OCI-M1 (cell line): ENCODE data around the gene TNIP1.

Experiments used
- DNase-seq: peaks from one replicate; lab custom pipeline; 2025; lab: John Stamatoyannopoulos, UW

TNIP1 gene

DNA sequence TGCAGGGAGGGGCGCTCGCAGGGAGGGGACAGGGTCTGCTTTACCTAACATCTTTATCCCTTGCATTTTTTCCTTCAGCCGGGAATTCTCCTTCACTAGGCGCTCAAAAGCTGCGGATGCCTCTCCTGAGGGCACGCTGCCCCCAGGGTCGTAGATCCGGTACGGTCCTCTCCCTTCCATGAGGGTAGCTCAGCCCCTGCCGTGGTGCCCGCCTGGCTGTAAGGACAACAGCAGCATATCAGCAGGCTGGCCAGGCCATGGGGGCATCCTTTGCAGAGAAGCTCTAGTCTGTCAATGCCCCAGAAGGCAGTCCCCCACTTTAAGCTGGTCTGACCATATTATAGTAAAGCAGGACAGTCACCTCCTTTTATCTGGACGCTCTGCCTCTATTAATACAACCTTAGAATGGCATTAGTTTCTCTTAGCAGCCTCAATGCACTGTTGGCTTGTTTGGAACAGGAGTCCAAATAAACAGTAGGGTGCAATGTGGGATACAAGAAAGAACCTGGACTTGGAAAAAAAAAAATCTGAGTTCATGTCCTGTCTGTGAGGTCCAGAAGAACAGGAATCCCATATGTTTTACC, 15.8 kb downstream of the TNIP1 start:
- no peak for DNase-seq

DNA sequence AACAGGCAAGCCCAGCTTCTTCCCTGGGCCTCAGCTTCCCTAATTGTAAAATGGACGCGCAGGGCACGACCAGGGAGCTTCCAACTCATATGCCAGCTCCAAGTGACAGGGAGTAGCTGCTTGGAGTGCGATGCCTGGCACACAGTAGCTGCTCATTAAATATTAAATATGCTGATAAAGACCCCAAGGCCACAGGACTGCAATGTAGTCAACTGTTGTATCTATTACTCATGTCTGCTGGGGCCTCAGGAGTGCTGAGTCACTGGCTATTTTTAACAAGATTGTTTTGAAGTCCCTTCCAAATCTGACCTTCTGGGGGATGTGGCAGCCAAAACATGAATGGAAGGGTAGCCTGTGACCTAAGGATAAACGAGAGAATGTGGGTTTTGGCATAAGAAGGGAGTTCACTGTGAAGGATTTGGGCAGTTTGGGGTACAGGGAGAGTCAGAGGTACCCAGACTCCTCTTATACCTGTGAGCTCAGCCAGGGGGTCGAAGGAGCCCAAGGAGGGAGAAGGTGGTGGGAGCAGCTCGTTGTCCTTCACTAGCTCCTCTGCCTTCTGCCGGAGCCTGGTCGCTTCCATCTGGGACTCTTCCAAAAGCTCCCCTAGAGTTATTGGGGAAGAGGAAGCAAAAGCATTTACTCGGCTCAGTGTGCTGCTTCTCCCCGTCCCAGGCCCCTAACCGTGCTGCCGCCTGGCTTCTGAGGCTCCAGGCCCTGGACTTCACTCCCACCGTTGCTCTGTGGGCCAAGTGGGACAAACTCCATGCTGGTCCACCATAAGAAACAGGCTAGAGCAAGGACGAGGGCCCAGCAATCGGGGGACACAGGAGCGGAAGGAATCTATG, 17.5 kb downstream of the TNIP1 start:
- DNase-seq: peak; percentile 58

DNA sequence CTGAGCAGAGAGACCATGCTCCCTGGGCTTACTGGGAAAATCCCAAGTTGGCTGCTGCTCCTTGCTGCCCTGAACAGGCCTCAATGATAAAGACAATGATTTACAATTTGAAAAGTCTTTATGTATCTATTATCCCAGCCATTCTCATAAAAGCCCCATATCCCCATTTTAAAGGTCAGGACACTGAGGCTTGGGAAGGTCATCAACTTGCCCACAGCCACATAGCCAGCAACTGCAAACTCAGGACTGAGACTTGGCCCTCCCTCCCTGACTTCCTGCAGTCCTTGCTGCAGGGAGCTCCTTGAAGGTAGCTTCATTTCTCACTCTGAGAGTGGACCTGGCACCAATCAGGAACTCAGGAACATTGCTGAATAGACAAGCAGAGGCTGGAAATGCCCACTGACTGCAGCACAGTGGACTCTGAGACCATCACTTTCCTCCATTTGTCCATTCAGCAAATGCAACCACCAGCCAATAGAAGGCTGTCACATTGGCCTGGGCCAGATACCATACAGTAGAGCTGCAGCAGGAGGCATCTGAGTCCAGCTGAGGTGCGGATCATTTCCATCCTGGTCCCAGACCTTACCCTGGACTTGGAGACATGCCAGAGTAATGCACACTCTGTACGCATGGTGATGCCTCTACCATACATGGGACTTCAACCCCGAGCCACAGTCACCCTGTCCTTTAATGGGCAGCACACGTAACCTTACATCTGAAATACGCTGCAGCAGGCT, 18.3 kb downstream of the TNIP1 start:
- no peak for DNase-seq

DNA sequence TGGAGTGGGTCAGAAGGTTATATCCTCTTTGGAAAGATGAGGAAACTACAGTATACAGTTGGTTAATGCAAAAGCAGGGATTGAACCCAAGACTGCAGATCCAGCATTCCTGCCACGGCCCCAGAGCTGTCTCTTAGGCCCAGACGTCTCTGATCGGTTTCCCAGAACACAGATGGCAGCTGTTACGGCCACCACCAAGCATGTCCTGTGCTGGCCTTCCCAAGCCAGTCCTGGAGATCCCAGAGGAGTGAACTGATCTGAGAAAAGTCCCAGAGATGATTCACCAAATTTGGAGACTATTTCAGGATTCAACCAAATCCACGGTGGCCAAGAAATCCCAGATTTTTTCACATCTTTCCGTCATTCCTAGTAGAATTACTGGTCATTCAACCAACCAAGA, 20.1 kb downstream of the TNIP1 start:
- DNase-seq: no peak

DNA sequence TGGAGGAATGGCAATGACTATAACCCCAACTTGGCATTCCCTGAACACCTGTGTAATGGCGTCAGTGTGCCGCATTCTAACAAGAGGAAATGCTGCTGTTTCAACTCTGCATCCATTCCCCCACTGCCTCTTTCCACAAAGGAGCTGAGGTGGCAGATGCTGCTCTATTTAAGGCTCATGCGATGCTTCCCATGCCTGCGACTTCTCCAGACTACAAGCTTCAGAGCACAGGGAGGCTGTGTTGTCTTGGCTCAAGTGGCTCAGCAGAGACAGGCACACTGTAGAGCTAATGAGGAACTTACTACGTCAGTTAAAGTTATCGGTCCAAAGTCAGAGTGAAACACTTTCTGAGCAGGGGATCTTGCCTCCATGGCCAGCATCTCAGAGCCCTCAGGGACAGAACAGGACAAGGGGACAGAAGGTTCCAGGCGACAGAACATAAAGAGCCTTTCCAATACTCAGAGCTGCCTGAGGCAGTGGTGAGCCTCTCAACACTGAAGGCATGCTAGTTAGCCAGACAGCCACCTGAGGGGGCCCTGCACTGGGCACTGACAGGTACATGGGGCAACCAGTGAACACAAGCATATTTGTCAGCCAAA, 21.8 kb downstream of the TNIP1 start:
- DNase-seq: no peak

DNA sequence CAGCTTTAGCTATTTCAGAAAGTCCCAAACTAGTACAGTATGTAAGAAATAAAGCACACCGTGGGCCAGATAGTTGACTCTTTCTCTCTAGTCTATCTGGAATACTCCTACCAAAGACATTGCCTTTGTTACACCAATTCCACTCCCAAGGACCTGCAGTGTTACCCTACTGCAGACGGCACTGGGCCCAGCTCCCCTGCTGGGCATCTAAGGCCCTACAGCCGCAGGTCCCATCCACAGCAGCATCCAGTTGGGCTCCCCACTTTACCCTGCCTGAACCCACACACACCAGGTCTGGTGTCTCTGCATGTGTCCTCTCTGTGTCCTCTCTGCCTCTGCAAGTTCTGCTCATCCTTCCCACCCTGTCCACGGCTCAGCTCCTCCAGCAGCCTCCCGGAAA, 22.5 kb downstream of the TNIP1 start:
- no peak for DNase-seq

DNA sequence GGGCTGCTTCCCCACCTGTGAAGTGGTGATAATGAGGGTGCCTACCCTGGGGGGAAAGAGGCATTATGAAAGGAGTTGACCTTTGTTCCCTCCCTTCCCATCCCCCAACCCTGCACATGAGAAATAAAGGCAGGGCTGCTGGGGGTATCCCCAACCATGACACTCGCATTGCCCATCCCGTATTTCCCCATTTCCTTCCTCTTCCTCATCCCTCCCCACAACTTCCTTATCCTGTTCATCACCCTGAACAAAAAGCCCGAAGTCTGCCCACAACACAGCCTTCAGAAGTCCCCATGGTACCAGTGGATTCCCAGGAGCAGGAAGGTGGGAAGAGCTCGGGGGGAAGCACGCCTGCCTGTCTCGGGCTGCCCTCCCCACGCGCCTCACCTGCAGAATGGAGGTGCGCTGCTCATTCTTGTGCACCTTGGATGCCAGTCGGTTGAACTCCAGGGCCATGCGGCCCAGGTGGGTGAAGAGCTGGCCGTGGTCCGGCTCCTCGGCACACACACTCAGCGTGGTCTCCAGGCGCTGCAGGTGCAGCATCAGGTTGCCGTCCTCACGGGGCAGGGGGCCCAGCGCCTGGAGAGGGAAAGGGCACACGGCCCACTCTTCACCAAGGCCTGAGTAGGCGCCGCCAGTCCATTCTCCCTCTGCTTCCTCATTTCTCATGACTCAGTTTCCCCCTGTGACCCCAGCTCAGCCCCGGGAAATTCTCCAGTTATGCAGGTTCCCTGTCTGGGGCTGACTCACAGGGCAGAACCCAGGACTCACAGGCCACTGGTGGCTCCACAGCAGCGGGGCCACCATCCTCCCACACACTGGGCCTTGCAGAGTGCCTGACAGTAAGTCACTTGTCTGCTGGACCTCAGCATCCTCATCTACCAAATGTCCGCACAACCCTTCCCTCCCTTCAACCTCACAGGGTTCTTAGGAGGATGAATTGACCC, 24.2 kb downstream of the TNIP1 start:
- no peak for DNase-seq

DNA sequence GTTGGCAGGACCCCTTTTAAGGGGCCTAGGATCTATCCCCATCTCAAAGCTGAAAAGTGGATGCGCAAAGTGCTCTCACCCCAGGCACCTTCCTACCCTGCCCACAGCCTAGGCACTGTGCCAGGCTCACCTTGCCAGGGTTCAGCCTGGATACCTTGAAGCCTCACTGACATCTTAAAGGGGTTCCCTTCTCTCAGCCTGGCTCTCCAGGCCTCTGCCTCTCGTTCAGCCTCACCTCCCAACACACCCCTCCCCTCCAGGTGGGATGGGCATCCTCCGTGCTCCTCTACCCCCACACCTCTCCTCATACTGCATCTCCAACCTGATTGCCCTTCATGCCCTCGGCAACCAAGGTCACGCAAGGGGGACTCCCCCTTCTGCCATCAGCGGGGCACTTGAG, 25.5 kb downstream of the TNIP1 start:
- DNase-seq: no peak

DNA sequence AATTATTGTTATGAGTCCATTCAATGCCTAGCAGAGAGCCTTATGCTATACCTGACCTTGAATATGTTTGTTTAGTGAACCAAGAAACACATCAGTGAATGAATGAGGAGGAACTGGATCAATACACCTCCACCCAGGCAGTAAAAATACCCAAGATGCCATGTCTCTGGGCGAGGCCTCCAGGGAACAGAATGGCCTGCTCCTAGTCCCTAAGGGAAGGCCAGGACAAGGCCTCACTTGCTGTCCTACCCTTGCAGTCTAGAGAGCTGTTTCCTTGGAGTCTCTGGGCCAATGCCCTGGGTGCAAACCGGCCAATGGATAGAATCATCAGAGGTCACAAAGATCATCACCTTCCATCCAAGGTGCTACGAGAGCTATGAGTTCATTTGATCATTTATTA, 26.1 kb downstream of the TNIP1 start:
- no peak for DNase-seq

DNA sequence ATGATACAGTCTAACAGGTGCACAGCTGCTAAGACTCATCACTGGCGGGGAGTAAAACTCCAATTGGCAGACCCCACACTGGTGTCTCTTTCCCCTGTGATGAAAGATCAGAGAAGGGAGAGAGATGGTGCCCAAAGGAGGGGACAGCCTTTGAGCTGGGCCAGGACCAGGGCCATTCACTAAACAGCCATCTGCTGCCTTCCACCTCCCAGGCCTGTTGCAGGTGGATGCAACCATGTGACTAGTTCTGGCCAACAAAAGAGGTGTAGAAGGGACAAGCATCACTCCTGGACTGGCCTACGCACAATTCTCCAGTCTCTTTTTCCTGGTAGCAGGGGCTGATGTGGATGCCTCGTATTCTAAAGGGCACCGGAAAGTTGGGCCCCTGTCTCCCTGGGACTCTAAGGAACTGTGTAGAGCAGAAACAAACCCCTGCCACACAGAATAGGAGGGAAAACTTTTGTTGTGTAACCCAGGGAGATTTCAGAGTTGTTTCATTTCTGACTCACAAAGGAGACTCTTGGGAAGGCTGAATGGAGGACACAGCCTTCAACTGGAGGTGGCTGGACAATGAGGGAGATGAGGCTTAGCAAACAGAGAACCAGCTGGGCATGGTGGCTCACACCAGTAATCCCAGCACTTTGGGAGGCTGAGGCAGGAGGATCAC, 26.9 kb downstream of the TNIP1 start:
- no peak for DNase-seq

DNA sequence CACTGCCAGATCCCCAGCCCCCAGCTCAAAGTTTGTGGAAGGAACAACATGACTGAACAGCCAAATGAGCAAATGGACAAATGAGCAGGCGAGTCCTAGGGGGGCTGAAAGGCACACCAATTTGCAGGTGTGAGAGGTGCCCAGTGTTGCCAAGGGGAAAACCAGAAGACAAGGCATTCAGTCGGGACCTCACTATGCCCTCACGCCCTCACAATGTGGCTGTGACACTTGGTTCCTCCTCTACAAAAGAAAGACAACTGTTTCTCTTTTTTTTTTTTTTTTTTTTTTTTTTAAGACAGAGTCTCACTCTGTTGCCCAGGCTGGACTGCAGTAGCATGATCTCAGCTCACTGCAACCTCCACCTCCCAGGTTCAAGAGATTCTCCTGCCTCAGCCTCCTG, 28.0 kb downstream of the TNIP1 start:
- DNase-seq: no peak

DNA sequence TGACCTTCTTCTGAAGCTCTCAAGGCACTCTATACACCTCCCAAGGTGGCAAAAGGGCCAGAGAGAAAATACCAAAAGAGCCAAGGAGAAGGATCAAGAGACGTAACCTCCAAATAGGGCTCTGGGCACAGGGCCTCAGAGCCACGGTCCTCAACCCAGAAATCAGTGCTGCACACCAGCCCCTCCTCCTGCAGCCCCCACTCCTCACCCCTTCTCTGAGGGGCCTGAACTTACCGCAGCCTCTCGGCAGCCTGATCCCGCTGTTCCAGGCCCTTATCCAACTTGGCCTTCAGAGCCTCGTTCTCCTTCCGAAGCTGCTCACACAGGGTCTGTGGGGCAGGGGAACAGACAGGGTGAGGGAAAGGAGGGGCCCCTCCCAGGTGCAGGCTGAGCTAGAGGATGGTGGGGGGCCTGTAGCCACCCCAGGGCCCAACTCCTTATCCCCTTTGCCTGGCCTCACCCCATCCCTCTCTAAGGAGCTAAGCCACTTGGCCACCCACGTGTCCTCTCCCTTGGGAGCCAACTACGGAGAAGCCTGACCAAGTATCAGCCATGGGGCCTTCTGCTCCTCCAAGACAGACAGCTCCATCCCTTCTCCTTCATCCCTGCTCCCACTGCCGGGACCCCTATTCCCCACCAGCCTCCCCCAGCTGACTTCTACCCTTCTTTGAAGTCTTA, 28.8 kb downstream of the TNIP1 start:
- DNase-seq: no peak

DNA sequence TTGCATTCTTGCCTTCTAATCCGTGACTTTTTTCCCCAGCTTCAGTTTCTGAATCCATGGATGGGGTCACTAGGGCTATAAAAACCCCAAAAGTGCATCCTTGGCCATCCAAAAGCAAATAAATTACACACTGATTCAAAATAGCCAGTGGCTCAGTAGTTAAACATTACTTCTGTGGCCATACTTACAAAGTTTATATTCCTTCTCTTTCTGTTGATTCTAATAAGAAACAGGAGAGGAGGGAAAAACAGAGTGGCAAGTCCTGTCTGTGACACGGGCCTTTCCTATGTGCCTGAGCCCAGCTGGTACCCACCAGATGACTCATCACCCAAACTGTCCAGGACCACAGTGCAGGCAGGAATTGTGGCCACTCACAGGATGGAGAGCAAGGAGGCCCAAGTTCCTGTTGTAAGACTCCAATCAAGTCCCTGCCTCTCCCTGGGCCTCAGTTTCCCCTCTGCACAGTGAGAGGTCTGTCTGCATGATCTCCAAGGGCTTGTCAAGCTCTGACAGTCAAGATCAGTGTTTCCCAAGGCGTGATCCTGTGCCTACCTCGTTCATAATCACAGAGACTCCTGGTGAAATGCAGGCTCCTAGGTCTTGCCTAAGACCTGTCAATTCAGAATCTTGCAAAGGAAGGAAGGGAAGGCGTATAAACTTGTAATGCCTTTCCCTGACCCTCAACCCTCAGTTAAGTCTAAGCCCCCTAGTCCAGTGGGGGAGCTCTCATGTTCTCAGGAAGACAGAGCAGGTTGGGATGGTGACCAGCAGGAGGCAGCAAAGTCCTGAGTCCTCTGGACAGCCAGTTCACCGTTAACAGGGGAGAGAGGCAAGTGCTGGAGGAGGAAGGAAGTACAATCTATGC, 29.5 kb downstream of the TNIP1 start:
- DNase-seq: peak; percentile 90

DNA sequence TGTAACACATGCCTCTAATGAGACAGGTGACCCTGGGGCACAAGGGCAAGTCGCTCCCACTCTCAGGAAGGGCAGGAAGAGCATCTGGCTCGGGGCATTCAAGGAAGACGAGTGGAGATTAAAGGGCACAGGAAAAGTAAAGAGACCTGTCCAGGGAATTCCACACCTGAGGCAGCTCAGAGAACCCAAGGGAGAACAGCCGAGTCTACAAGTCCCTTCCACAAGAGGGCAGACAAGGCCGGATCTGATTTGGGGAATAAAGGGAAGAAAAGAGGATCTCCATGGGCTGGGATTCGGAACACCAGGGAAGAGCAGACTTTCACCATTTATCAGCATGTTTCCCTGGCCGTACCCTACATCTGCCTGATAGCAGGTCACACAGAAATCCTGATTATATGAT, 32.3 kb downstream of the TNIP1 start:
- DNase-seq: peak; percentile 2

DNA sequence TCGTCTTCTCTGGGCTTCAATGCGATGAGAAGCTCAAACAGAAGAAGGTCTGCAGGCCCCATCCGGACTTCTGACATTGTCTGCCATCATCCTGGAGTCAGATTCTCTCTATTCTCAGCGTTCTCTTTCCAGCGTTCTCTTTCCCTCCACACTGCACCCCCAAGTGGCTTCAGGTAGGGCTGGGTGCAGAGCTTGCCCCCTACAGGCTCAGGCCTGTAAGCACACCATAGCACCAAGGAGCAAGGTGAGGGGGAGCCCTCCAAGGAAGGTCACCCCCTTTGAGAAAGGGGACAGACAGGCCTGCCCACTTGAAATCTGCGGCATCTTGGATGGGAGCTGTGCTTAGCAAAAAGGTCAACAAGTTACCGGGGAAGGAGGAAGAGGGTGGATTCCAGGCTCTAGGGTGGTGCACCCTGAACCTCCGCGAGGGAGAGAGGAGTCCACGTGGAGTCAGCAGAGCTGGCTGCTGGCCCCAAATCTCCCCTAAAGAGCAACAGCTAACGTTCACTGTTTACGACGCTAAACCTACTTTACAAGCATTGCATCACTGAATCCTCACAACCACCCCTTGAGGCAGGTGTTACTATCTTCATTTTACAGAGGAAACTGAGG, 32.9 kb downstream of the TNIP1 start:
- DNase-seq: peak; percentile 4

DNA sequence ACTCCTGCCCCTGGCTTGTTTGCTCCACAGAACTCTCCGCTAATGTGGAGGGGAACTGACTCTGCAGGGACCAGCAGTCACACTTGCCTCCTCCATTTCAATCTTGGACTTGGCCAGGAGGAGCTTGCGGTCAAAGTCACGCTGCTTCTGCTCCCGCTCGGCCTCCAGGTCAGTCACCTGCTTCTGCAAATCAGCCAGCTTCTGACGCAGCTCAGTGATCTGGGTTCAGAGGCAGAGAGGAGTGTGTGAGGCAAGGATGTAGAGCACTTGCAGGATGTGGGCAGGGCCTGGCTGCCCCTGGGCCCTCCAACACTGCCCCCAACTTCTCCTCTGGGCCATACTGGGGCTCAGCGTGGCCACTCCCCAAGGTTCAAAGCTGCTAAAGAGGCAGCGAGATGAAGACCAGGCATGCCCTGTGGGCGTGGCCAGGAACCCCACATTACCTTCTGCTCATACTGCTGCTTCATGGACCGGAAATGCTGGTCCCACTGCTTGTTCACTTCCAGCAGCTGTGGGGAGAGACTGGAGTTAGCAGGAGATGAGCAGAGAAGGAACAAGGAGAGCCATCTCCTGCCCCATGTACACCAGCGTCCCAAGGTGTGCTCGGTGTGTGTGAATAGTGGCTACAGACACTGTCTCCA, 38.3 kb downstream of the TNIP1 start:
- DNase-seq: no peak

DNA sequence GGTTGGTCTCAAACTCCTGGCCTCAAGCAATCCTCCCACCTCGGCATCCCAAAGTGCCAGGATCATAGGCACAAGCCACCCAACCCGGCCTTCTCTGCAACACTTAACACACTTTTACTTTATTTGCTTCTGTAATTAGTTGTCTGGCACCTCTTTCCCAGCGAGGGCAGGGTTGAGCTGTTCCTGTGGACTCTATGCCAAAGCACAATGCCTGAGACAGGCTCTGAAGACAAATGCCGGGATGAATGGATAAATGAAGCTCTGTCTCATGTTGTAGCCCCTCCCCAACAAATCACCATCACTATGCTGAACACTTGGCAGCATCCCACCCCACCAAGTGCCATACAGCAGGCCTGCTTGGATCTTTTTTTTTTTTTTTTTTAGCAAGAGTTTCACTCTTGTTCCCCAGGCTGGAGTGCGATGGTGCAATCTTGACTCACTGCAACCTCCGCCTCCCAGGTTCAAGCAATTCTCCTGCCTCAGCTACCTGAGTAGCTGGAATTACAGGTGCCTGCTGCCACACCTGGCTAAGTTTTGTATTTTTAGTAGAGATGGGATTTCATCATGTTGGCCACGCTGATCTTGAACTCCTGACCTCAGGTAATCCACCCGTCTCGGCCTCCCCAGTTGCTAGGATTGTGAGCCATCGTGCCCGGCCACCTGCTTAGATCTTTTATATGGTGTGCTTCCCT, 39.1 kb downstream of the TNIP1 start:
- DNase-seq: no peak

DNA sequence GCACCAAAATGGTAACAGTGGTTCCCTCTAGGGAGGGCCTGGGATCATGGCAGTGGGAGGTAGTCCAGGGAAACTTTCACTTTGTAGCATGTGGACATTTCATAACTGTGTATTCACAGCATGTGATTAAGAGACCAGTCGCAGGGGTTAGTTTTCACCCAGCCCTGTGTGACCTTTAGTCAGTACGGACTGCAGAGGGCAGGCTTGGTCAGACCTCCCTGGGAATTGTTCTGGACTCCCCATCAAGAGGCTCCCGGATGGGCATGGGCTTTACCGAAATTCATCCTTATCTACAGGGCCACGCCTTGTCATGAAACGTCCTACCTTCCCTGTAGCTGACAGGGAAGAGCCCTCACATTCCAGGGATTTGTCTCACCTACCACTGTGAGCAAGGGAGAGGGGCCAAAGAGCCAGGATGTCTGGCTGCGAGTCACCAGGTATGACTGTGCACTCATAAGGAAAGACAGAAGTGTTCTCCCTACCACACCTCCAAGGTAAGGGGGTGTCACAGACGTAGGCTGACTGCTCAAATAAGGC, 40.6 kb downstream of the TNIP1 start:
- DNase-seq: no peak
